T-cell (primary cell): ENCODE measurements around the gene PIGT. TPM values are rescaled to one million over a fixed set of nuclear protein-coding genes. Genes with fewer than 3 reads are reported as not detected.
"Not testable (repeated sequence)": the region's sequence is repeated elsewhere in the genome, so short reads cannot be mapped to it uniquely, and the experiment has no call there.

Source experiments
- ATAC-seq, 4 experiments: fragments of 200-7000 bp in 3 of 4; fragments of 150-1000 bp in 1 of 4; cut with Tn5 transposase; replicated peaks in 1 of 4; 1 replicate in 3 of 4; 2 replicates in 1 of 4; pipeline ENCODE4 v1.10.0; 2021; ENCODE audit warnings: moderate library complexity in 3 of 4, mild to moderate bottlenecking in 2 of 4, moderate number of reproducible peaks in 1 of 4
- CTCF ChIA-PET, 2 donors: fragments of 300-600 bp; sonication (Branson Sonifier 250); formaldehyde crosslinking; loops; one replicate each; lab custom pipeline; 2022; ENCODE audit warnings: antibody characterized with exemption in 2 of 2; lab: Charles Lee
- POLR2A ChIA-PET, 2 donors: fragments of 300-600 bp; sonication (Branson Sonifier 250); formaldehyde crosslinking; loops; one replicate each; lab custom pipeline; 2022; ENCODE audit warnings: antibody characterized with exemption in 2 of 2; lab: Charles Lee
- DNase-seq, 35 experiments: peaks; one replicate each; pipeline versions ENCODE4 v3.0.0 to v3.0.0-alpha.2; 2013 to 2023
- H3K27ac ChIP-seq: one replicate; pipeline ENCODE4 v1.5.1; 2013; ENCODE audit warnings: low read length
- H3K27me3 ChIP-seq, 2 experiments: replicated peaks in 1 of 2; 1 replicate in 1 of 2; 2 replicates in 1 of 2; pipeline versions ENCODE4 v1.6.1 to v1.7.0; 2013; ENCODE audit warnings: low read length in 1 of 2, mixed read lengths in 1 of 2; ENCODE audit not compliant: control insufficient read depth in 2 of 2, insufficient read depth in 2 of 2; ENCODE audit errors: extremely low read depth in 1 of 2
- H3K36me3 ChIP-seq, 2 donors: 1 replicate in 1 of 2; 2 replicates in 1 of 2; pipeline versions ENCODE4 v1.6.1 to v1.7.0; 2013; ENCODE audit warnings: low read length in 1 of 2; ENCODE audit not compliant: control insufficient read depth in 2 of 2, insufficient read depth in 1 of 2; ENCODE audit errors: extremely low read depth in 1 of 2
- H3K4me1 ChIP-seq, 2 experiments: 1 replicate in 1 of 2; 2 replicates in 1 of 2; pipeline versions ENCODE4 v1.6.1 to v1.7.0; 2013; ENCODE audit warnings: low read length in 2 of 2, mixed read lengths in 1 of 2; ENCODE audit not compliant: insufficient read depth in 2 of 2, control insufficient read depth in 1 of 2; ENCODE audit errors: extremely low read depth in 1 of 2
- H3K4me3 ChIP-seq, 2 donors: 1 replicate in 1 of 2; 2 replicates in 1 of 2; pipeline versions ENCODE4 v1.5.1 to v1.7.0; 2013; ENCODE audit warnings: mild to moderate bottlenecking in 2 of 2, low read length in 1 of 2, moderate library complexity in 1 of 2; ENCODE audit not compliant: control insufficient read depth in 1 of 2; ENCODE audit errors: extremely low read depth in 1 of 2
- H3K9me3 ChIP-seq: 2 replicates; pipeline ENCODE4 v1.7.0; 2013
- H3K27ac Mint-ChIP-seq, 2 donors: one replicate each; pipeline ENCODE4 v1.8.0; 2020 to 2021; ENCODE audit warnings: mild to moderate bottlenecking in 2 of 2, mixed read lengths in 2 of 2
- H3K27me3 Mint-ChIP-seq, 2 donors: one replicate each; pipeline ENCODE4 v1.8.0; 2021 to 2022; ENCODE audit warnings: mixed read lengths in 2 of 2
- H3K36me3 Mint-ChIP-seq: one replicate; pipeline ENCODE4 v1.8.0; 2021; ENCODE audit warnings: mixed read lengths
- H3K4me1 Mint-ChIP-seq, 3 donors: one replicate each; pipeline ENCODE4 v1.8.0; 2020 to 2022; ENCODE audit warnings: mixed read lengths in 3 of 3, mild to moderate bottlenecking in 1 of 3
- H3K4me3 Mint-ChIP-seq, 3 donors: one replicate each; pipeline ENCODE4 v1.8.0; 2020 to 2022; ENCODE audit warnings: mild to moderate bottlenecking in 3 of 3, mixed read lengths in 3 of 3, moderate library complexity in 3 of 3
- H3K9me3 Mint-ChIP-seq, 3 donors: one replicate each; pipeline ENCODE4 v1.8.0; 2020 to 2022; ENCODE audit warnings: mixed read lengths in 3 of 3
- WGBS: methylation state at CpG from one replicate; pipeline ENCODE4 v1.1.5; 2013; ENCODE audit warnings: missing lambda C conversion rate; ENCODE audit not compliant: insufficient coverage; 5-methylcytosine and 5-hydroxymethylcytosine counted together
- total RNA-seq, 35 experiments: library from RNA in 6 of 35; stranded (reverse) in 6 of 35; fragments of 120-200 nt in 1 of 35; gene quantifications; one replicate each; pipeline versions ENCODE4 v1.2.1 to v1.2.4 and lab custom pipeline; 2013 to 2026

PIGT gene
- total RNA-seq, 5 donors from 2014 or later (not counting 1 experiment from before 2014, with no cell fraction given) = 76.6 to 140 (median 79.4) TPM

- Mint-ChIP-seq H3K27ac (no peak overlapping the region), H3K4me1 (peaks cover 0 to 13% (median 13%) of the 10 kb centered on the region in 3 donors), H3K36me3 (no peaks in the 10 kb centered on the region), H3K4me3 (peak overlapping the region; percentile 49 to 61 (median 57)), H3K9me3 (no peaks in the 10 kb centered on the region), H3K27me3 (peaks cover 49 to 52% of the 10 kb centered on the region in 2 donors)
- H3K4me1 ChIP-seq = peaks cover 0 to 17% of the 10 kb centered on the region in 2 experiments
- peak overlapping the region; percentile 37 to 47 for H3K4me3 ChIP-seq
- WGBS = 53% methylated on average over 2 of the region's 10 CpGs
- peaks cover 11 to 40% of the 10 kb centered on the region in 2 experiments for H3K27me3 ChIP-seq
- ATAC-seq = no peak
- ChIA-PET CTCF (no interaction called here), POLR2A (no interaction called here)
- no peak overlapping the region for H3K27ac ChIP-seq
- H3K36me3 ChIP-seq = no peaks in the 10 kb centered on the region
- DNase-seq = peak in 2 of 35 experiments; percentile 10 to 11
- no peaks in the 10 kb centered on the region for H3K9me3 ChIP-seq
Observed at GRCh38 chr20:45470937-45471336, 55.0 kb downstream of the PIGT start.

GRCh38 chr20:45472286-45472685 is 56.3 kb downstream of the PIGT start:
- Histone ChIP-seq H3K4me1 (peaks cover 0 to 17% of the 10 kb centered on the region in 2 experiments), H3K27me3 (peaks cover 11 to 41% of the 10 kb centered on the region in 2 experiments)
- H3K9me3 Mint-ChIP-seq, H3K36me3 ChIP-seq, H3K36me3 Mint-ChIP-seq, CTCF ChIA-PET, DNase-seq, ATAC-seq, H3K4me3 ChIP-seq, POLR2A ChIA-PET, H3K4me3 Mint-ChIP-seq, H3K27ac Mint-ChIP-seq, H3K9me3 ChIP-seq, H3K27ac ChIP-seq: not testable (repeated sequence)
- Mint-ChIP-seq H3K27me3 (peaks cover 39 to 46% of the 10 kb centered on the region in 2 donors), H3K4me1 (peaks cover 0 to 13% (median 13%) of the 10 kb centered on the region in 3 donors)
- no CpG with 5 or more reads among the region's 3 CpGs for WGBS

Other genes starting within 250 kb of the PIGT start
- under 1 TPM in 1 of 5 donors, not detected in 4; 0.51 TPM for gene PI3, start 241.2 kb upstream of the PIGT start, total RNA-seq
- not detected for gene SEMG1, start 209.1 kb upstream of the PIGT start, total RNA-seq
- gene SEMG2, start 194.8 kb upstream of the PIGT start, total RNA-seq = not detected
- gene SLPI, start 161.6 kb upstream of the PIGT start, total RNA-seq = 1 to 10 TPM in 3 of 5 donors, not detected in 2; 1.1 to 1.7 (median 1.2) TPM
- under 1 TPM in 3 of 5 donors, not detected in 2; 0.22 to 0.29 (median 0.26) TPM for gene RBPJL, start 109.3 kb upstream of the PIGT start, total RNA-seq
- not detected for gene MATN4, start 107.8 kb upstream of the PIGT start, total RNA-seq
- gene SDC4, start 67.7 kb upstream of the PIGT start, total RNA-seq = 1 to 10 TPM in 4 of 5 donors, under 1 TPM in 1; 0.68 to 4.4 (median 3.5) TPM
- 10 to 100 TPM; 53.1 to 86.9 (median 58.2) TPM for gene SYS1, start 53.0 kb upstream of the PIGT start, total RNA-seq
- gene TP53TG5, start 37.8 kb upstream of the PIGT start, total RNA-seq = under 1 TPM in 3 of 5 donors, not detected in 2; 0.10 to 0.23 (median 0.16) TPM
- 10 to 100 TPM; 10.1 to 16.8 (median 14.8) TPM for gene DBNDD2, start 7.9 kb upstream of the PIGT start, total RNA-seq
- 1 to 10 TPM in 1 of 5 donors, under 1 TPM in 1, not detected in 3; 0.56 to 1.7 TPM for gene WFDC2, start 53.6 kb downstream of the PIGT start, total RNA-seq
- gene SPINT3, start 99.5 kb downstream of the PIGT start, total RNA-seq = not detected
- gene WFDC6, start 123.3 kb downstream of the PIGT start, total RNA-seq = not detected
- not detected for gene EPPIN, start 131.3 kb downstream of the PIGT start, total RNA-seq
- not detected for gene WFDC8, start 163.1 kb downstream of the PIGT start, total RNA-seq
- not detected for gene WFDC10A, start 213.6 kb downstream of the PIGT start, total RNA-seq
- gene WFDC9, start 215.1 kb downstream of the PIGT start, total RNA-seq = not detected